Erythroblast (primary cell): Measurements from ENCODE around the gene SFMBT1.
A peak's percentile ranks its signal among the peaks of the same experiment; 100 is the strongest.

Experiments
- DNase-seq, 2 experiments: peaks; one replicate each; lab custom pipeline; 2025; lab: John Stamatoyannopoulos, UW
- GATA1 ChIP-seq: IDR thresholded peaks from 2 replicates; pipeline ENCODE4 v1.6.1; 2011; ENCODE audit warnings: low read depth, mild to moderate bottlenecking, control low read depth, low read length, moderate library complexity
- POLR2A ChIP-seq: IDR thresholded peaks from 2 replicates; pipeline ENCODE4 v1.6.1; 2011; ENCODE audit warnings: mild to moderate bottlenecking, low read length

SFMBT1 gene

GRCh38 chr3:52879090-52879489, 166.8 kb downstream of the SFMBT1 start:
- TF ChIP-seq GATA1 = no peak
- TF ChIP-seq POLR2A = no peak
- peak; percentile 17 to 21 for DNase-seq

- no peak for TF ChIP-seq GATA1
- no peak for TF ChIP-seq POLR2A
- no peak for DNase-seq
Measured at GRCh38 chr3:52877085-52877484, 168.8 kb downstream of the SFMBT1 start.

GRCh38 chr3:52874864-52875587, 170.8 kb downstream of the SFMBT1 start:
- TF ChIP-seq GATA1 = no peak
- no peak for TF ChIP-seq POLR2A
- DNase-seq = no peak

DNA sequence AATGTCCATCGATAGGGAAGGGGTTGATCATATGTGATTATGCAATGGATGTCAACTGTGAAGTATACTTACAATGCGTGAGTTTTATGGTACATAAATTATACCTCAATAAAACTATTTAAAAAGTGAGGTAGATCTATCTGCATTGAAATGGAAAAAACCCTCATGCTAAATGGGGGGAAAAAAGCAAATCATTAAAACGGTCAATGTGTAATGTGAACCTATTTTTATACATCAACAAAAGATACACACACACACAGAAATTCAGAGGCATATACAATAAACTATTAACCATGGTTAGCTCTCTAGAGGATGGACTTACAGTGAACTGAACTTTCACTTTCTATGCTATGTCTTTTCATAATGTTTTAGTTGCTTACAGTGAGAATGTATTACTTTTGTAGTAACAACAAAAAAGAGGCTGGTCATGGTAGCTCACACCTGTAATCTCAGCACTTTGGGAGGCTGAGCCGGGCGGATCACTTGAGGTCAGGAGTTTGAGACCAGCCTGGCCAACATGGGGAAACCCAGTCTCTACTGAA, 171.6 kb downstream of the SFMBT1 start:
- no peak for DNase-seq

GRCh38 chr3:52873433-52874159, 172.3 kb downstream of the SFMBT1 start:
- peak in 1 of 2 experiments; percentile 26 for DNase-seq
- TF ChIP-seq GATA1 (no peak), POLR2A (no peak)

More for the DNA sequence above, 171.6 kb downstream of the SFMBT1 start:
- no peak for TF ChIP-seq GATA1
- TF ChIP-seq POLR2A = no peak

- peak; percentile 17 to 67 for DNase-seq
- TF ChIP-seq GATA1 = no peak
- no peak for TF ChIP-seq POLR2A
Measured at GRCh38 chr3:52872245-52872644, 173.6 kb downstream of the SFMBT1 start.

DNA sequence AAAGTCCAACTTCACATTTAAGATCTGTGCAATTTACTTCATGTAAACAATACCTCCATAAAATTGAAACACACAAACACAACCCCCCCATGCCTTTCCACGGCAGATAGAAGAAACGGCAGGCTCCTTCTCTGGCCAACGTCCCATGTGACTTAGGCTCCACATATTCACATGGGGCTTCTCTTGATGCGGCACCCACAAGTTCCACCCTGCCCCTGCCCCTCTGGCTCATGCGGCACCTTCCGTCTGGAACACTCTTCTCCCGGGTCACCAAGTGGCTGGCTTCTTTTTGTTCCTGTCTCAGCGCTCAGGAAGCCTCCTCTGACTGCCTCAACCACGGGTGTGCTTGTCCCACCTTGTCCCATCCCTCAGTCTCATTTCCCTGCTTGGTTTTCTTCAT, 174.1 kb downstream of the SFMBT1 start:
- no peak for TF ChIP-seq POLR2A
- DNase-seq = no peak

DNA sequence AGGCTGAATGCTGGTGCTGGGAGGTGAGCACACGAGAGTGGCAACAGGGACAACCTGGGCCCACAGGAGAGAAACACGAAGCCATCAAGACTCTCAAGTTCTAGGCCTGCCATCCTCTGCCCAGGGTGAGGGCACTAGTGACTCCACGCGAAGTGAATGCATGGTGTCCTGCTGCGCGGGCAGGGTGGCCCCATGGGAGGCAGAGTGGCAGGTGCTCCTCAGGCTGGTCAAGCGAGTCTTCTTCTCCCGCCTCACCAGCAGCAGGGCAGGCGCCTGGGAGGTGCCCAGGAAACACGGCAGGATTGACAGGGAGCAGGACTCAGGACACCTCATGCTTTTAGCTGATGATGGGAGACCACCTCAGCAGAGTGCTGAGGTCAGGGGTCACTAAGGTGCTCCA, 175.4 kb downstream of the SFMBT1 start:
- DNase-seq = no peak
- no peak for TF ChIP-seq POLR2A
- TF ChIP-seq GATA1 = no peak

- TF ChIP-seq POLR2A (no peak), GATA1 (no peak)
- DNase-seq = no peak
Measured at GRCh38 chr3:52866427-52866826, 179.4 kb downstream of the SFMBT1 start.

DNA sequence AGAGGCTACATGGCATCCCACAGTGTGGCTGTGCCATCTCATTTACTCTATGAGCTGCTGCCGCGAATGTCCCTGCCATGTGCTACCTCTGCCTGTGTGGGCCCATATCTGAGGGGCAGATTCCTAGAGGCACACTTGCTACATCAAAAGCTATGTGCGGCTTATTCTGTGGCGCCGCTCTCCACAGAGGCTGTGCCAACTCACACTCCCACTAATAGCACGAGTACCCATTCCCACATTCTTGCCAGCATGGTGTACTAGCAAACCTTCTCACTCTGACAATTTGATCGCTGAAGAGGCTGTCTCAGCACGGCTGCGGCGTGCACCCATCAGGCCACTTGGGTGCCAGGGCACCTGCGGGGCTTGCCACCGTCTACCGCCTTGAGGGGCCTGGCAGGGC, 179.9 kb downstream of the SFMBT1 start:
- no peak for DNase-seq
- TF ChIP-seq POLR2A = no peak
- no peak for TF ChIP-seq GATA1

DNA sequence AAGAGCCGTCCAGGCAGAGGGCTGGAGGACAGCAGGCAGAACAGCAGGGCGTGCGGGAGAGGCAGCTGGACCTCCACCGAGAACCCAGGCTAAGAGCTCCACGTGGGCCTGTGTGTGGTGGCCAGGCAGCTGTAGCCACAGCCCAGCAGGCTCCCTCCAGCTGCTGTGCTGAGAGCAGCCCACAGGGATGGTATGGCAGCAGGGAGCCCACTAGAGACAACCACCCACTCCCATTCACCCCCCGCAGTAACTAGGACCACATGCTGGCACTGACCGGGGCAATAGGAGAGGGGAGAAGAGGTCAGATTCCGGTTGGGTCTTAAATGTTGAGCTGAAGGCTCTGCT, 185.5 kb downstream of the SFMBT1 start:
- DNase-seq = no peak
- no peak for TF ChIP-seq POLR2A
- no peak for TF ChIP-seq GATA1

DNA sequence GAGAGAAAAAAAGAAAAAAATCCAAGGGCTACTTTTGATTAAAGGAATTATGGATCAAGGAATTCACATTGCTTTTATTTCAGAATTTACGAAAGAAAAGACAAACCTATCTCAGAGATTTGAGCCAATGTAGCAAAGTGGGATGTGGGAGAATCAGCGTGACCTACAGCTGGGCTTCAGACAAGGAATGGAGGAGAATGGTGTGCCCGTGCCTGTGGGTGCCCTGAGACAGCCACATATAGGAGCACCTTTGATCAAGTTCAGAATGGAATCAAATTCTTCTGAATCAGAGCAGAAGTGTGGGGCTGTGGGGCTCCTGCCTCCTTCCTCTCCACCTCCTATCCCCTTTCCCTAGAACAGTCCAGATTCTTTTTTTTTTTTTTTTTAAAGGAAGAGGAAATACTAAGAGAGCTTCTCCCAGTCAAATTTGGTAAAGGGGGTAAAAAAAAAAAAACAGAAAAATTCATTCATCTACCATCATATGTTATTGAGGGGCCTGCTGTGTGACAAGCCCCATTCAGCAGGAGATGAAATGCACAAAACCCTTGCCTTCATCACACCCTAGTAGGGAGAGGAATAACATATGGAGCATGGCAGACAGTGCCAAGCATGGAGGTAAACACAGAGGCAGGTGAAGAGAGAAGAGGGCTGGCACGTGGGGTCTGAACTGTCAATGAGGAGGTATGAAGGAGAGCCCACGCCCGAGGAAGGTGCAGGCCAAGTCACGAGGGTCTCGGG, 186.0 kb downstream of the SFMBT1 start:
- TF ChIP-seq GATA1 = no peak
- no peak for TF ChIP-seq POLR2A
- no peak for DNase-seq

GRCh38 chr3:52857864-52858263, 188.0 kb downstream of the SFMBT1 start:
- DNase-seq = no peak
- no peak for TF ChIP-seq POLR2A
- TF ChIP-seq GATA1 = no peak

DNA sequence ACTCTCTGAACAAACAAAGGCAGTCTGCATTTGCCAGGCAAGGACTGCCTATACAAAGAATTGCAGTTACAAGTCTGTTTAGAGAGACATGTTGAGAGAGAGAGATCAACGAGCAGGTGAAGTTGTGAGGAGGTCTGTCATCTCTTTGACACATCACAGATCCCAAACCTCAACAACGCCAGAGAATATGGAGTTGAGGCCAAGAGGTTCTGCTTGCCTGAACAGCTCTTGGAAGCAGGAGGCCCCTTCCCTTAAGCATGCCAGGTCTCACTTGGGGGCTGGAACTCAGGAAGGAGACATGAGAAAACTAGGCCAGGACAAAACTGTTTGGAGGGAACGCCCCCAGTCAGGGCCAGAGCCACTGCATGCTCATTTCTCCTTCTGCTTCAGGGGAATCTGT, 188.7 kb downstream of the SFMBT1 start:
- DNase-seq = no peak
- no peak for TF ChIP-seq GATA1
- no peak for TF ChIP-seq POLR2A
